OCI-LY7 (cell line): Measurements from ENCODE around the gene CDKAL1. TPM values are rescaled to one million over a fixed set of nuclear protein-coding genes. Genes with fewer than 3 reads are reported as not detected.

Experiments
- BruUV-seq: library from RNA; stranded (reverse); fragments of 400-500 nt; replicated peaks from 2 replicates; lab custom pipeline; 2021; lab: Mats Ljungman, UMichigan
- CTCF ChIA-PET: fragments of 300-600 bp; sonication (Branson Sonifier 250); formaldehyde crosslinking; loops from one replicate; lab custom pipeline; 2022; ENCODE audit warnings: antibody characterized with exemption; ENCODE audit not compliant: unreplicated experiment; lab: Charles Lee
- POLR2A ChIA-PET: fragments of 300-600 bp; sonication (Branson Sonifier 250); formaldehyde crosslinking; loops from one replicate; lab custom pipeline; 2022; ENCODE audit warnings: antibody characterized with exemption; lab: Charles Lee
- DNase-seq: peaks from one replicate; pipeline ENCODE4 v3.0.0-alpha.2; 2015; ENCODE audit warnings: low spot score
- H2AFZ ChIP-seq: fragments of 200-600 bp; sonication (generic), shearing (Covaris generic); 2 replicates; pipeline ENCODE4 v1.6.1; 2014; ENCODE audit warnings: mild to moderate bottlenecking, antibody characterized with exemption, low read length, moderate library complexity
- H3K27ac ChIP-seq: fragments of 200-600 bp; sonication (generic); 2 replicates; pipeline ENCODE4 v1.5.1; 2014; ENCODE audit warnings: mixed run types, low read depth, mild to moderate bottlenecking, moderate library complexity, low read length, inconsistent platforms; ENCODE audit not compliant: poor library complexity, severe bottlenecking
- H3K36me3 ChIP-seq: fragments of 200-600 bp; sonication (generic); 2 replicates; pipeline ENCODE4 v1.6.1; 2014; ENCODE audit warnings: mild to moderate bottlenecking, antibody characterized with exemption, low read length, moderate library complexity, mixed read lengths; ENCODE audit not compliant: insufficient read depth
- H3K4me1 ChIP-seq: fragments of 200-600 bp; sonication (generic); 2 replicates; pipeline ENCODE4 v1.5.1; 2014; ENCODE audit warnings: mild to moderate bottlenecking, low read length; ENCODE audit not compliant: insufficient read depth, poor library complexity, severe bottlenecking
- H3K4me2 ChIP-seq: fragments of 200-600 bp; sonication (generic); 2 replicates; pipeline ENCODE4 v1.6.1; 2014; ENCODE audit warnings: mild to moderate bottlenecking, low read length
- H3K4me3 ChIP-seq: fragments of 200-600 bp; sonication (generic); 2 replicates; pipeline ENCODE4 v1.5.1; 2014; ENCODE audit warnings: mild to moderate bottlenecking, low read depth, low read length; ENCODE audit not compliant: poor library complexity, severe bottlenecking
- H3K79me2 ChIP-seq: fragments of 200-600 bp; sonication (generic); 2 replicates; pipeline ENCODE4 v1.6.1; 2016; ENCODE audit warnings: low read depth, mild to moderate bottlenecking, low read length, moderate library complexity, mixed read lengths; ENCODE audit not compliant: insufficient read depth
- H3K9me2 ChIP-seq: fragments of 200-600 bp; sonication (generic); 2 replicates; pipeline ENCODE4 v1.6.1; 2016; ENCODE audit warnings: mild to moderate bottlenecking, low read length, mixed read lengths; ENCODE audit not compliant: insufficient read depth
- H3K9me3 ChIP-seq: fragments of 200-600 bp; sonication (generic); 2 replicates; pipeline ENCODE4 v1.6.1; 2014; ENCODE audit warnings: mild to moderate bottlenecking, mixed run types, low read length, mixed read lengths
- H4K20me1 ChIP-seq: fragments of 200-600 bp; sonication (generic); 2 replicates; pipeline ENCODE4 v1.6.1; 2014; ENCODE audit warnings: mild to moderate bottlenecking, antibody characterized with exemption, low read length, moderate library complexity, mixed read lengths; ENCODE audit not compliant: insufficient read depth
- CTCF ChIP-seq: fragments of 200-600 bp; sonication (generic); conservative IDR thresholded peaks from 2 replicates; pipeline ENCODE4 v1.5.1; 2014; ENCODE audit warnings: mild to moderate bottlenecking, antibody characterized with exemption, low read length, moderate library complexity, mixed read lengths
- EZH2phosphoT487 ChIP-seq: fragments of 200-600 bp; sonication (generic); IDR thresholded peaks from 2 replicates; pipeline ENCODE4 v1.6.1; 2018; ENCODE audit warnings: low read depth, borderline replicate concordance, mild to moderate bottlenecking, mixed run types, antibody characterized with exemption, low read length, moderate library complexity, mixed read lengths
- intact Hi-C: fragments of 100-400 bp; cut with micrococcal nuclease; formaldehyde crosslinking; loops from one replicate; pipeline ENCODE4 v1.10.0; 2022; ENCODE audit not compliant: unreplicated experiment
- total RNA-seq, 2 experiments: library from RNA; depleted of rRNA in 1 of 2; stranded (reverse); fragments of >200 nt in 1 of 2; shearing (Covaris generic) in 1 of 2; gene quantifications; 2 replicates each; pipeline ENCODE4 v1.2.3, GENCODE V29; 2014 to 2022

The CDKAL1 gene
- total RNA-seq, 2 experiments from 2014 or later, result 19.9 to 21.1 TPM

DNA sequence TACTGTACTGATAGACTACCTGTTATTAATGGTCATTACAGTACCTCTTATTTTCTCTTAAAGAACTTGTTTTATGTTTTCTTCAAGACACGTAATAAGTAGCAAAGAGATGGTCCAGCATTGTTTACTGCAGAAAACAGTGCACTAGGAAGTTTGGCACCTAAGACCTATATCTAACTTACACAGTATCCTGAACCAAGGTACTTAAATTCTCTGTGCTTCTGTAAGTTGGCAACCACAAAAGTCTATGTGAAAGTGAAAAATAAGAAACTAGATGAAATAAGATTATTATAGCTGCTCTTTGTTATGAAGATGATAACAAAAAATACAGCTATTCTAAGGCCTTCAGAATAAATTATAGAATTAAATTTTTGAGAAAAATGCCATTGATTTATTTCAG, 647.6 kb downstream of the CDKAL1 start:
- TF ChIP-seq CTCF (no peak), EZH2phosphoT487 (no peak)
- ChIA-PET POLR2A (interaction anchor here (1.3 kb wide), 1 partner anchor 17 kb away, joined by 3 read pairs; no protein-coding TSS in a partner anchor), CTCF (no interaction called here)

DNA sequence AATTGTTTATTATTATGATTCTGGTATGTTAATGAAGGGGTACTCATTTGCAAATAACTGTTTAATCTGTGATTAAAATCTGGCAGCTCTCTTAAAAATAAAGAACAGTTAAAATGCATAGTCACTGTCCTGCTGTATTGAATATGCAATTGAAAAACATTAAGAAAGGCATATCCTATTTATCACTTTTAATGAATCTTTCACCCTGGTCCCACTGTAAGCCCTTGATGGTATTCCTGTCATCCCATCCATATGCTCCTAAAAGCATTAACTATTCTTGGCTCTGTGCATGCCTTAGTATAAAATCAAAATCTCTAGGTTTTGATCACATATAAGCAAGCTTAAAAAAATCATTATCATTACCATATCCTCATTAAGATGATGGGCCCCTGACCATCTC, 648.3 kb downstream of the CDKAL1 start:
- CTCF ChIA-PET, result no interaction called here
- no peak overlapping the region for H3K27ac ChIP-seq
- BruUV-seq, result no TSS peak

More for the DNA sequence above, 647.6 kb downstream of the CDKAL1 start:
- H3K4me3 ChIP-seq, result no peak overlapping the region
- H3K4me2 ChIP-seq, result no peak overlapping the region
- no peaks in the 10 kb centered on the region for H4K20me1 ChIP-seq
- H3K36me3 ChIP-seq, result no peaks in the 10 kb centered on the region
- H3K27ac ChIP-seq, result no peak overlapping the region
- H3K79me2 ChIP-seq, result no peaks in the 10 kb centered on the region
- H3K9me3 ChIP-seq, result no peaks in the 10 kb centered on the region
- no peaks in the 10 kb centered on the region for H3K4me1 ChIP-seq
- no peak for DNase-seq
- intact Hi-C loops, result no loop called here
- H2AFZ ChIP-seq, result no peak overlapping the region
- no TSS peak for BruUV-seq
- H3K9me2 ChIP-seq, result no peaks in the 10 kb centered on the region

More for the DNA sequence above, 648.3 kb downstream of the CDKAL1 start:
- no peaks in the 10 kb centered on the region for H3K9me2 ChIP-seq
- H2AFZ ChIP-seq, result no peak overlapping the region
- DNase-seq, result no peak
- POLR2A ChIA-PET, result interaction anchor here (1.3 kb wide), 1 partner anchor 17 kb away, joined by 3 read pairs; no protein-coding TSS in a partner anchor
- intact Hi-C loops, result no loop called here
- no peaks in the 10 kb centered on the region for H3K36me3 ChIP-seq
- no peak for TF ChIP-seq EZH2phosphoT487
- no peak for TF ChIP-seq CTCF
- no peak overlapping the region for H3K4me3 ChIP-seq
- no peaks in the 10 kb centered on the region for H3K79me2 ChIP-seq
- H4K20me1 ChIP-seq, result no peaks in the 10 kb centered on the region
- no peaks in the 10 kb centered on the region for H3K4me1 ChIP-seq
- H3K4me2 ChIP-seq, result no peak overlapping the region
- no peaks in the 10 kb centered on the region for H3K9me3 ChIP-seq
